Measurements from ENCODE around the gene CST3.
"Not testable (repeated sequence)": the region's sequence is repeated elsewhere in the genome, so short reads cannot be mapped to it uniquely, and the experiment has no call there.

CST3 gene

GRCh38 chr20:23637282-23638221 lies at the start of gene CST3:
CST3 (minus strand) TSS chr20:23637955; CDS start chr20:23637862, 93 bp downstream.
- DNase-seq (ENCODE audit: low read depth), result no peak

- DNase-seq (ENCODE audit: low read depth), result no peak
Observed at GRCh38 chr20:23686046-23686750, 48.4 kb upstream of the CST3 start.

- DNase-seq (ENCODE audit: low read depth), result not testable (repeated sequence)
Observed at GRCh38 chr20:23685529-23685896, 47.8 kb upstream of the CST3 start.

GRCh38 chr20:23684261-23684660 lies 46.5 kb upstream of the CST3 start:
- no peak for DNase-seq (ENCODE audit: low read depth)

- DNase-seq (ENCODE audit: low read depth), result no peak
Observed at GRCh38 chr20:23683807-23684206, 46.1 kb upstream of the CST3 start.

- DNase-seq (ENCODE audit: low read depth), result no peak
Observed at GRCh38 chr20:23683281-23683680, 45.5 kb upstream of the CST3 start.

- no peak for DNase-seq (ENCODE audit: low read depth)
Observed at GRCh38 chr20:23680146-23680545, 42.4 kb upstream of the CST3 start.

- DNase-seq (ENCODE audit: low read depth), result no peak
Observed at GRCh38 chr20:23679133-23680092, 41.7 kb upstream of the CST3 start.

- no peak for DNase-seq (ENCODE audit: low read depth)
Observed at GRCh38 chr20:23673209-23673608, 35.5 kb upstream of the CST3 start.

- DNase-seq (ENCODE audit: low read depth), result no peak
Observed at GRCh38 chr20:23672158-23672557, 34.4 kb upstream of the CST3 start.

GRCh38 chr20:23671479-23671878 lies 33.7 kb upstream of the CST3 start:
- DNase-seq (ENCODE audit: low read depth), result no peak

- DNase-seq (ENCODE audit: low read depth), result no peak
Observed at GRCh38 chr20:23670361-23670760, 32.6 kb upstream of the CST3 start.

GRCh38 chr20:23669866-23670265 lies 32.1 kb upstream of the CST3 start:
- no peak for DNase-seq (ENCODE audit: low read depth)

GRCh38 chr20:23669327-23669726 lies 31.6 kb upstream of the CST3 start:
- no peak for DNase-seq (ENCODE audit: low read depth)

- DNase-seq (ENCODE audit: low read depth), result no peak
Observed at GRCh38 chr20:23668477-23668951, 30.8 kb upstream of the CST3 start.

- no peak for DNase-seq (ENCODE audit: low read depth)
Observed at GRCh38 chr20:23667666-23668065, 29.9 kb upstream of the CST3 start.

GRCh38 chr20:23666698-23667097 lies 28.9 kb upstream of the CST3 start:
- no peak for DNase-seq (ENCODE audit: low read depth)

- DNase-seq (ENCODE audit: low read depth), result no peak
Observed at GRCh38 chr20:23666189-23666588, 28.4 kb upstream of the CST3 start.

GRCh38 chr20:23664954-23665353 lies 27.2 kb upstream of the CST3 start:
- DNase-seq (ENCODE audit: low read depth), result no peak

GRCh38 chr20:23664046-23664445 lies 26.3 kb upstream of the CST3 start:
- DNase-seq (ENCODE audit: low read depth), result not testable (repeated sequence)

- DNase-seq (ENCODE audit: low read depth), result no peak
Observed at GRCh38 chr20:23663180-23663579, 25.4 kb upstream of the CST3 start.
